Activated naive CD8-positive, alpha-beta T cell treated with anti-CD3 and anti-CD28 coated beads, Interleukin-2, amount 50 U/mL, for 24 hours (primary cell): Measurements from ENCODE around the gene MATN1.
A peak's percentile ranks its signal among the peaks of the same experiment; 100 is the strongest.

Source experiments
- ATAC-seq: fragments of 150-1000 bp; cut with Tn5 transposase; one replicate; pipeline ENCODE4 v1.10.0; 2021
- DNase-seq: peaks from one replicate; pipeline ENCODE4 v3.0.0; 2021
- H3K27ac Mint-ChIP-seq: one replicate; pipeline ENCODE4 v1.8.0; 2021; ENCODE audit warnings: mild to moderate bottlenecking, mixed read lengths
- H3K27me3 Mint-ChIP-seq: one replicate; pipeline ENCODE4 v1.8.0; 2021; ENCODE audit warnings: mixed read lengths
- H3K36me3 Mint-ChIP-seq: one replicate; pipeline ENCODE4 v1.8.0; 2021; ENCODE audit warnings: low read depth, mixed read lengths
- H3K4me1 Mint-ChIP-seq: one replicate; pipeline ENCODE4 v1.8.0; 2021; ENCODE audit warnings: mixed read lengths
- H3K4me3 Mint-ChIP-seq: one replicate; pipeline ENCODE4 v1.8.0; 2021; ENCODE audit warnings: mild to moderate bottlenecking, moderate library complexity, mixed read lengths
- H3K9me3 Mint-ChIP-seq: one replicate; pipeline ENCODE4 v1.8.0; 2021; ENCODE audit warnings: mixed read lengths

The MATN1 gene

DNA sequence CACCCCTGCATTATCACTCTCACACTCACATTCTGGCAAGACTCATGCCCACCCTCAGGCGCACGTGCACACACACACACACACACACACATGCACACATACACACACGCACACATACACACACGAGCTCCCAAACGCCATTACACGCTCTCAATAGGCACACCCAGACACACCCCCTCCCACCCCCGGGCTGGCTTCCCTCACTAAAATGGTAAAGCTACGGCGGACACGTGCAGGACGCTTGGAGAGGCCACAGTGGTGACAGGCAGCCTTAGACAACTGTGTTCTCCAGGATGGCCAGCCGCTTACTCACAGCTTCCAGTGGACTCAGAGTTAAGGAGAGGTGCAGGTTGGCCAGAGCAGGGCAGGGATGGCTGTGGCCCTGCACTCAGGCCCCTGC is 10.1 kb downstream of the MATN1 start:
- no peak overlapping the region for H3K27ac Mint-ChIP-seq
- H3K9me3 Mint-ChIP-seq: peaks cover 4% of the 10 kb centered on the region
- peaks cover 4% of the 10 kb centered on the region for H3K27me3 Mint-ChIP-seq
- H3K4me3 Mint-ChIP-seq: no peak overlapping the region
- DNase-seq: no peak
- no peak for ATAC-seq
- peaks cover 5% of the 10 kb centered on the region for H3K36me3 Mint-ChIP-seq
- peaks cover 8% of the 10 kb centered on the region for H3K4me1 Mint-ChIP-seq

DNA sequence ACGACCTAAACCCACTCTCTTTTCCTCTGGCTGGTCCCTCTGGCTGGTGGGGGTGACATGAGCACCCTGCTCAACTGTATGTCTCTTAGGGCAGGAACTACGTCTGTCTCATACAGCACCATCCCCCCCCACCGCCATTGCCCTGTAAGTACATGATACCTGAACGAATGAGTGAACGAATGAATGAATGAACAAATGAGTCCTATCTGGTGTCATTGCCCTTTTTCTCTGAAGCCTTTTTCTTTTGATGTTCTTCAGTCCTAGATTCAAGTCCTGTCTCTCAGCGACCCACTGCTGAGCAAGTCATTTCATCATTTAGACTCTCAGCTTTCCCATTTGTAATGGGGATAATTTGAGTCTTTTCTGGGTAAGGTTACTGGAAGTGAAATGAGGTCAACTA is 10.8 kb downstream of the MATN1 start:
- no peak for DNase-seq
- no peak for ATAC-seq
- H3K36me3 Mint-ChIP-seq: peaks cover 5% of the 10 kb centered on the region
- peaks cover 6% of the 10 kb centered on the region for H3K4me1 Mint-ChIP-seq
- H3K9me3 Mint-ChIP-seq: peaks cover 4% of the 10 kb centered on the region
- peaks cover 4% of the 10 kb centered on the region for H3K27me3 Mint-ChIP-seq
- no peak overlapping the region for H3K27ac Mint-ChIP-seq
- no peak overlapping the region for H3K4me3 Mint-ChIP-seq

DNA sequence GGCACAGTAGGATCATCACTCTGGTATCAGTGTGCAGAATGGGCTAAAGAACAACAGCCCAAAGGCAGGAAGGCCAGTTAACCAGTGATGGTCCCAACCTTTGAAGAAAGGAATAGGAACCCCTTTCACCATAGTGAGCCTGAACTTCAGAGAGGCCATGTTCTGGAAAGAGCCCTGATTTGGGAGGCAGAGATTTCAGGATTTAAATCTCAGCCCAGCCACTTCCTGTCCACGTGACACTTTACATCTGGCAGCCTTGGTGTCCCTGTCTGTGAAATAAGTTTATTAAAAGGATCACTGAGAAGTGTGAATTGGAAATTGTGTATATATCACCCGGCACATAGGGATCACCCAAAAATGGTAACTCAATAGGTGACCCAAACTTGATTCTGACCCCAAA is 13.0 kb downstream of the MATN1 start:
- Mint-ChIP-seq H3K36me3 (peaks cover under 1% of the 10 kb centered on the region), H3K4me1 (no peaks in the 10 kb centered on the region), H3K27me3 (peaks cover 7% of the 10 kb centered on the region), H3K9me3 (peaks cover under 1% of the 10 kb centered on the region), H3K4me3 (no peak overlapping the region), H3K27ac (no peak overlapping the region)
- ATAC-seq (no peak), DNase-seq (no peak)

DNA sequence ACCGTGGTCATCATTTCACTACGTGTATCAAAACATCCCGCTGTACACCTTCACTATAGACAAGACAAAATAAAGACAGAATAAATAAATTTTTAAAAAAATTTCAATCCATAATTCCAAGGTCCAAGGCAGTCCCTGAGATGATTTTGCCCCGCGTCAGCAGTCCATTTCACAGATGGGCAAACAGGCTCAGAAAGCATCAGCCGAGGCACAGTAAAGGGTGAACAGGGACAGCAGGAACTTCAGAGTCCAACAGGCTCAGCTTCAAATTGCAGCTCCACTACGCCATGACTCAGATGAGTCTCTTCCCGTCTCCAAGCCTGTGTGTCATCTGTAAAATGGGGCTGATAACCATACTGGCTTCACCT is 15.0 kb downstream of the MATN1 start:
- no peak overlapping the region for H3K27ac Mint-ChIP-seq
- DNase-seq: no peak
- H3K9me3 Mint-ChIP-seq: no peaks in the 10 kb centered on the region
- peaks cover 7% of the 10 kb centered on the region for H3K27me3 Mint-ChIP-seq
- no peaks in the 10 kb centered on the region for H3K4me1 Mint-ChIP-seq
- no peak overlapping the region for H3K4me3 Mint-ChIP-seq
- no peaks in the 10 kb centered on the region for H3K36me3 Mint-ChIP-seq
- ATAC-seq: no peak

DNA sequence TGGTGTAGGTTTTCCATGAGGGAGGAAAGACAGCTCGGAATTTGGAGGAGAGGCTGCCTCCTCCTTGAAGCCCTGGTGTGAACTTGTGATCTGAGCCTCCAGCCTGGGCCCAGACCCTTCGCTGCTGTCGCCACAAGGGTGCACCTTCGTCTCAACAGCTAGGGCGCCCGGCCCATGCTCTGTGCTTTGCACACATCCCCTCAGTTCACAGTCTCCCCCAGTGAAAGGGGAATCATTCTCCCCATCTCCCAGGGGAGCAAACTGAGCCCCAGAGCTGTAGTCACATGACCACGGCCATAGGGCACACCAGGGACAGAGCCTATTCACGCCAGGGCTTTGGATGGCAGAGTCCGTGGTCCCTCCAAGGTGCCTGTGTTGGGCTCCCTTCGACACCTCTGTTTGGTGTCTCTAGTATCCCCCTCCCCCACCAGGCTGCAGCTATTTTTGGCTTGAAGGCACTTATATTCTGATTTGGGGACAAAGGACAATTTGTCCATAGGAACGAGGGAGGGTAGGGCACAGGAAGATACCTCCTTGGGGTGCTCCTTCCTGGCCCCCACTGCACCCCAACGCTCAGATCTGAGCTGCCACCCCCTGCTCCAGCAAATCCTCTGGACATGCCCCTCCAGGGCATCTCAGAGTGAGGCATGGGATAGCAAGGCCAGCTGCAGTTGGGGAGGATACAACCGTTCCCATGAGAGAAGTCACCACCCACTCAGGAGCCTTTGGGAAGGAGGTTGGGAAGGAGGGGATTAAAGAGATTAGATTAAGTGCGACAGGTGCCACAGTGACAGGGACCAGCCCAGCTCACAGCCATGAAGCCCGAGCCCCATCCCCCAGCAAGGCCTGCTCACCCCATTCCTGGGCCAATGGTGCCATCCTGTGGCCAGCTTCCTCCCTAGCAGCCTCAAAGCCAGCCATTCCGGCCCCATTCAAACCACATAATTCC is 15.7 kb downstream of the MATN1 start:
- H3K27me3 Mint-ChIP-seq: peaks cover 7% of the 10 kb centered on the region
- no peaks in the 10 kb centered on the region for H3K4me1 Mint-ChIP-seq
- peak; percentile 76 for DNase-seq
- H3K9me3 Mint-ChIP-seq: no peaks in the 10 kb centered on the region
- no peak overlapping the region for H3K27ac Mint-ChIP-seq
- H3K36me3 Mint-ChIP-seq: no peaks in the 10 kb centered on the region
- no peak overlapping the region for H3K4me3 Mint-ChIP-seq
- ATAC-seq: peak; percentile 70

DNA sequence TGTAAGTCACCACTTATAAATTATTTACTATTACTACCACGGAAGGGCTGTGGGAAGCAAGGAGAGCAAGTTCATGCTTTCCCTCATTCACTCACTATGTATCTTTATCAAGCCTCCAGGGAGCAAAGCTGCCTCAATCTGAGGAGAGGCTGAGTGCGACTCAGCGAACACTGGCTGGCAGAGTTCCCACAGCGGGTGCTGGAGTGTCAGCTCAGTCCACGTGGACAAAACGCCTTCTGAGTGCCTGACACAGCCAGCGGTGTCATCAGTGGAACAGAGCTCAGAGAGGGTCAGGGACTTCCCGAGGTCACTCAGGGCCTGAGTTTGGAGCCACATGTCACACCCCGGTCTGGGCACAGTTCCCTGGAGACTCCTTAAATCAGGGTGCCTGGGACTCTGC is 16.9 kb downstream of the MATN1 start:
- no peaks in the 10 kb centered on the region for H3K9me3 Mint-ChIP-seq
- no peaks in the 10 kb centered on the region for H3K36me3 Mint-ChIP-seq
- no peak overlapping the region for H3K27ac Mint-ChIP-seq
- H3K27me3 Mint-ChIP-seq: peaks cover 7% of the 10 kb centered on the region
- no peak overlapping the region for H3K4me3 Mint-ChIP-seq
- ATAC-seq (no peak), DNase-seq (no peak)
- H3K4me1 Mint-ChIP-seq: no peaks in the 10 kb centered on the region

DNA sequence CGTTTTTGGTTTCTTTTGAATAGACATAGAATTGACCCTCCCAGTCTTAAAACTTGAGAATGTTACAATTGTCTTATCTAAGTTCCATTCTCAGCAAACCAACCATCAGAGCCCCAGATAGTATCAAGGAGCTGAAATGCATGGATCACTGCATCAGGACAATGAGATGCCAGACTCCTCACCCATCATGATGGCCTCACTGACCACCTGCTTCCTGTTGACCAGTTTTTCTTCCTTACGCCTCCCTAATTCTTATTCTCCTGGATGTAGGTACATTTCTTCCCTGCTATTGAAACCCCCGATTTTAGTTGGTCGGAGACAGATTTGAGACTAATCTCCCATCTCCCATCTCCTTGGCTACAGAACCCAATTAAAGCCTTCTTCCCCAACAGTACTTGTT is 17.7 kb downstream of the MATN1 start:
- DNase-seq (no peak), ATAC-seq (no peak)
- H3K27me3 Mint-ChIP-seq: peaks cover 7% of the 10 kb centered on the region
- H3K9me3 Mint-ChIP-seq: no peaks in the 10 kb centered on the region
- no peaks in the 10 kb centered on the region for H3K4me1 Mint-ChIP-seq
- no peak overlapping the region for H3K4me3 Mint-ChIP-seq
- no peak overlapping the region for H3K27ac Mint-ChIP-seq
- no peaks in the 10 kb centered on the region for H3K36me3 Mint-ChIP-seq

DNA sequence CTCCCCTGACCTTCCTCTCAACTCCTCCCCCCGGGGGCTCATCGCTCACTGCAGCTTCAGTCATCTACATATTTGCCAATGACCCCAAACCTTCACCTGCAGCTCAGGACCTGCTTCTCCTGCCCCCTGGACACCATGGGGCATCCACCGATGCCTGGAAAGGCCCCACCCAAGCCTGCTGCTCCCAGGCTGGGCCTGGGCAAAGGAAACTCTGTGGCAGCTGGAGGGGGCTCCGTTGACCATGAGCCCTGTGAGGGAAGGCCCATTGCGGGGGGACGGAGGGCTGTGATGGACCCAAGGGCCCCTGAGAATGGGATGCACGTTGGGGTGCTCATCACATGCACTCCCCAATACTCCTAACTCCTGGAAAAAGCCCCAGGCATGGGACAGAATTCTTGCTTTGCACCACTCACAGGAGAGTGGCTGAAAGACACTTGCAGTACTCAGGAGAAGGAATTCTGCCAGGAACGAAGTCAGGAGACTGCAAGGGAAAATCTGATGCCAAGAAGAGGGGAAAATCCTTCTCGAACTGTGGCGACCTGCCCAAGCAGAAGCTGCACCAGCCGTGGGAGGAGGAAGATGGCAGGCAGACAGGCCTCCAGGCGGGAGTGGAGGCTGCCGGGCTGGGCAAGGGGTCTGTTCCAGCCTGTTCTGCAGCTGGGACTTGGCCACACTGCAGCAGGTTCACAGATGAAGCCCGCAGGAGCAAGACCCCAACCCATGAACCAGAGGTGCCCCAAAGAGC is 18.4 kb downstream of the MATN1 start:
- Mint-ChIP-seq H3K27ac (no peak overlapping the region), H3K27me3 (peaks cover 7% of the 10 kb centered on the region), H3K9me3 (no peaks in the 10 kb centered on the region), H3K4me1 (no peaks in the 10 kb centered on the region), H3K4me3 (no peak overlapping the region), H3K36me3 (no peaks in the 10 kb centered on the region)
- ATAC-seq (no peak), DNase-seq (no peak)

DNA sequence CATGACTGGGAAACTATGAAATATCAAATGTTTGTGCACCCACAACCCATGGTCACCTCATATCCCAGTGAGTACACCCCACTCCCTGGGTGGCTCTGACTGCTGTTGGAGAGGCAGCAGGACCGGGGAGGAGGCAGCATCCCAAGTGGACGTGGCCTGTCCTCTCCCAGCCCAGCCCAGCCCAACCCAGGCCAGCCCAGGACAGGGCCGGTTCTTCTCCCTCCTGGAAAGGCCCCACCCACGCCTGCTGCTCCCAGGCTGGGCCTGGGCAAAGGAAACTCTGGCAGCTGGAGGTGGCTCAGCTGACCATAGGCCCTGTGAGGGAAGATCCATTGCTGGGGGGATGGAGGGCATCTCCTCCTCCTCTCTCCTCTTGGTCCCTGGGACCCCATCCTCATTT is 19.1 kb downstream of the MATN1 start:
- Mint-ChIP-seq H3K4me1 (no peaks in the 10 kb centered on the region), H3K4me3 (no peak overlapping the region), H3K9me3 (no peaks in the 10 kb centered on the region), H3K27me3 (peaks cover 7% of the 10 kb centered on the region), H3K27ac (no peak overlapping the region), H3K36me3 (no peaks in the 10 kb centered on the region)
- ATAC-seq: no peak
- DNase-seq: no peak

DNA sequence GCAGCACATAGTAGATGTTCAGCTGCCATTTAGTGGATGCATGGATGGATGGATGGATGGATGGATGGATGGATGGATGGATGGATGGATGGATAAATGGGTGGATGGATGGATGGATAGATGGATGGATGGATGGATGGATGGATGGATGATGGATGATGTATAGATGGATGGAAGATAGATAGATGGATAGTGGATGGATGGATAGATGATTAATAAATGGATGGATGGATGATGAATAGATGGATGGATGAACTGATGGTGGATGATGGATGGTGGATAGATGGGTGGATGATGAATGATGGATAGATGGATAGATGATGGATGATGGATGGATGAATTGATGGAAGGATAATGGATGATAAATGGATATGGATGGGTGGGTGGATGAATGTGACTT is 20.6 kb downstream of the MATN1 start:
- H3K36me3 Mint-ChIP-seq: no peaks in the 10 kb centered on the region

DNA sequence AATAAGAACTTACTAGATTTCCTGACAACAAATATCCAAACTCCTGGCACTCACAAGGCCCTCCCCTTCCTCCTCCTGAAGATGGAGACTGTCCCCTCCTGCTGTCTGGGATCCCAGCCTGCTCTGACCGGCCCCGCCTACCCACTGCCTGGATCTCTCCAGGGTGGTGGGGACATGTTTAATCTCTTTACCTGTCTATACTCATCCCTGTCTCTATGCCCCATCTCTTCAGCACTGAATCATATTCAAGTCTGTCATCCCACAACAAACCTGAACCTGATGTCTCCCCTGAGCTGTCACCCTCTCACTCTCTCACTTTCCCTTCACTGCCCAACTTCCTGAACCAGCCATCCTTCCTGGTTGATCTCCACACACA is 22.1 kb downstream of the MATN1 start:
- Mint-ChIP-seq H3K9me3 (no peaks in the 10 kb centered on the region), H3K4me1 (no peaks in the 10 kb centered on the region), H3K27ac (no peak overlapping the region), H3K4me3 (no peak overlapping the region), H3K27me3 (no peaks in the 10 kb centered on the region), H3K36me3 (no peaks in the 10 kb centered on the region)
- DNase-seq: no peak
- no peak for ATAC-seq

More for the DNA sequence above, 20.6 kb downstream of the MATN1 start:
- Mint-ChIP-seq H3K4me3 (no peak overlapping the region), H3K9me3 (no peaks in the 10 kb centered on the region), H3K27me3 (peaks cover 3% of the 10 kb centered on the region), H3K27ac (no peak overlapping the region), H3K4me1 (no peaks in the 10 kb centered on the region)
- DNase-seq (no peak), ATAC-seq (no peak)

DNA sequence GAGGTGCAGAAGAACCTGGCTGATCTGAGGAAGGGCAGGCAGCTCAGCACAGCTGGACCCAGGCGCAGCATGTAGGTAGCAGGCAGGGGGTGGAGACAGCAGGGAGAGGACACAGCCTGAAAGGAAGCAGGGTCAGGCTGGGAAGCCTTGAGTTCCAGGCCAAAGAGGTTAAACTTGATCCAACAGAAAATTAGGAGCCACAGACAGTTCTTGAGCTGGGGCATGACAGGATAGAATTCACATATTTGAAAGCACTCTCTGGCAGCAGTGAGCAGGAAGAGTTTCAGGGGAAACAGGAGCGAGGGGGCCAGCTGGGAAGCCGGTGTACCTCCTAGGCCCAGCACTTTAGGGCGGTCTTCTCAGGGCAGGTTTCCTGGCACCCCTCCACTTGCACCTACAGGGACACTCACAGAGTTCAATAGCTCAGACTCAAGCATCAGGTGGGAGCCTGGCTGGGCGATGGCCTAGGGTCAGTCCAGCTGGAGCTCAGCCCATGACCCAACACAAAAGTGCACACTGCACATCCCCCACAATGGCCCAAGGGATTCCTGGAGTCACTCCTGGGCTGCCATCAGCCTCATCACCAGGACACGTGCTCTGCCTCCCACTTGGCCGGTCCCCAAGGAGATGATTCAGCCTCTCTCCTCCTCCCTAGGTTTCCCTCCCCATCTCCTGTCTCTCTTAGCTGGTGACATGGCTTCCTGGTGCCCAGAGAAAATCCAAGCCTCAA is 22.7 kb downstream of the MATN1 start:
- Mint-ChIP-seq H3K36me3 (no peaks in the 10 kb centered on the region), H3K27me3 (no peaks in the 10 kb centered on the region), H3K4me1 (no peaks in the 10 kb centered on the region), H3K9me3 (no peaks in the 10 kb centered on the region), H3K4me3 (no peak overlapping the region), H3K27ac (no peak overlapping the region)
- DNase-seq (no peak), ATAC-seq (no peak)

DNA sequence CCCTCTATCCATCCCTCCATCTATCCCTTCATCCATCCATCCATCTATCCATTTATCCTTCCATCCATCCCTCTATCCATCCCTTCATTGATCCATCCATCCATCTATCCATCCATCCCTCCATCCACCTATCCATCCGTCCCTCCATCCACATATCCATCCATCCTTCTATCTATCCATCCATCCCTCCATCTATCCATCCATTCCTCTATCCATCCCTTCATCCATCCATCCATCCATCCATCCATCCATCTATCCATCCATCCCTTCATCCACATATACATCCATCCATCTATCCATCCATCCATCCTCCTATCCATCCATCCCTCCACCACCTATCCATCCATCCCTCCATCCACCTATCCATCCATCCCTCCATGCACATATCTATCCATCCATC is 23.6 kb downstream of the MATN1 start:
- no peak overlapping the region for H3K4me3 Mint-ChIP-seq
- H3K4me1 Mint-ChIP-seq: no peaks in the 10 kb centered on the region
- H3K27me3 Mint-ChIP-seq: no peaks in the 10 kb centered on the region
- ATAC-seq: no peak
- no peaks in the 10 kb centered on the region for H3K9me3 Mint-ChIP-seq
- no peak overlapping the region for H3K27ac Mint-ChIP-seq
- DNase-seq: no peak
- H3K36me3 Mint-ChIP-seq: no peaks in the 10 kb centered on the region

DNA sequence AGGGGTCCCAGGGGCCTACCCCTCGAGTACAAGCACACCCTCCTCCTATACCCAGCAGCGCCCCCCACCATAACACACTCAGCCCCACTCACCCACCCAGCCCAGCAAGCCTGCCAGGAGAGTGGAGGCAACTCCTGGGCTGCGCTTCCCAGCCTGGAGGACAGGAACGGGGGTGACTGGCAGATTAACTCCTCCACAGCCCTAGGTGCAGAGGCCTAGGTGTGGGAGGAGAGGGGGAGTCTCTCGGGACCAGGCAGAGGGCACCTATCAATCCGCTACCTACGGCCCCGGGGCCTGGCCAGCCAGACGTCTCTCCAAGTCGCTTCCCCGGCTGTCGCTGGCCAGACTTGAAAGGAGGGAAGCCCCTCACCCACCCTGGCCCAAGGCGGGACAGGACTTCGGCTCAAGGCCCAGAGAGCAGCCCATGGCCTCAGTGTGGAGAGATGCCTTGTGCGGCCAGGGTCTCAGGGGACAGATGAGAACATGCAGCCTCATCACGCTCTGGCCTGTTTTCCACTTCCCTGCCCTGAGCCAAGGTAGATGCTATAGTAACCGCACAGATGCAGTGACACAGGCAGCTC is 24.9 kb downstream of the MATN1 start:
- H3K36me3 Mint-ChIP-seq: no peaks in the 10 kb centered on the region
- H3K4me3 Mint-ChIP-seq: no peak overlapping the region
- no peak for DNase-seq
- no peaks in the 10 kb centered on the region for H3K27me3 Mint-ChIP-seq
- no peaks in the 10 kb centered on the region for H3K9me3 Mint-ChIP-seq
- H3K27ac Mint-ChIP-seq: no peak overlapping the region
- ATAC-seq: no peak
- no peaks in the 10 kb centered on the region for H3K4me1 Mint-ChIP-seq
